ENCODE measurements around the gene ANKH. TPM values are rescaled to one million over a fixed set of nuclear protein-coding genes. Genes with fewer than 3 reads are reported as not detected.

ANKH gene
- total RNA-seq, 1 experiment from 2014 or later = 65.2 TPM

GRCh38 chr5:14767053-14767452, 104.5 kb downstream of the ANKH start:
- Histone ChIP-seq H3K27me3 (ENCODE audit: insufficient read depth, low read length) (no peaks in the 10 kb centered on the region), H3K79me2 (ENCODE audit: insufficient read depth, low read length) (no peaks in the 10 kb centered on the region), H3K9me3 (ENCODE audit: control insufficient read depth in 1 of 2, insufficient read depth in 1 of 2, low read depth in 1 of 2, low read length in 2 of 2) (no peaks in the 10 kb centered on the region), H3K4me1 (ENCODE audit: control insufficient read depth in 1 of 2, insufficient read depth in 2 of 2, low read length in 2 of 2) (no peaks in the 10 kb centered on the region), H3K36me3 (ENCODE audit: control insufficient read depth in 1 of 2, insufficient read depth in 2 of 2, low read length in 2 of 2) (no peaks in the 10 kb centered on the region), H3K9me2 (ENCODE audit: insufficient read depth) (no peaks in the 10 kb centered on the region), H4K20me1 (ENCODE audit: insufficient read depth) (no peaks in the 10 kb centered on the region), H3K9ac (ENCODE audit: low read length) (no peak overlapping the region), H3K4me3 (replicated peaks in 1 of 2; ENCODE audit: low read depth in 1 of 2, low read length in 2 of 2) (no peak overlapping the region), H3K27ac (ENCODE audit: low read depth, low read length) (no peak overlapping the region), H2AFZ (ENCODE audit: low read depth, low read length, poor library complexity, severe bottlenecking) (no peak overlapping the region), H3K4me2 (ENCODE audit: low read length) (no peak overlapping the region)
- BruUV-seq (replicated peaks) = no TSS peak
- RAD21 ChIA-PET (ENCODE audit: low non-redundant PET in 1 of 2, low total read pairs in 2 of 2, uncharacterized antibody in 2 of 2, unreplicated experiment in 2 of 2) = no interaction called here
- intact Hi-C loops (cut with micrococcal nuclease) = no loop called here
- TF ChIP-seq FOSL1 (IDR thresholded peaks at IDR 0.05; ENCODE audit: low read depth) (no peak), SIN3A (IDR thresholded peaks at IDR 0.05; ENCODE audit: low read depth) (no peak), CBX3 (IDR thresholded peaks at IDR 0.05; ENCODE audit: low read depth) (no peak), ZFX (IDR thresholded peaks at IDR 0.05) (no peak), REST (IDR thresholded peaks at IDR 0.05; ENCODE audit: low read depth) (no peak), TCF7L2 (IDR thresholded peaks at IDR 0.05; ENCODE audit: borderline replicate concordance, extremely low read depth, insufficient read depth, insufficient read length) (no peak), EZH2phosphoT487 (IDR thresholded peaks at IDR 0.05; ENCODE audit: borderline replicate concordance) (no peak), ATF3 (IDR thresholded peaks at IDR 0.05) (no peak), EGR1 (IDR thresholded peaks at IDR 0.05; ENCODE audit: low read depth) (no peak)
- ATAC-seq (no peak), DNase-seq (ENCODE audit: low read depth, low spot score) (no peak)
- CTCF ChIA-PET = no interaction called here
- POLR2A ChIA-PET = no interaction called here
